ENCODE results near the gene CLDN34. TPM values are rescaled to one million over a fixed set of nuclear protein-coding genes. Genes with fewer than 3 reads are reported as not detected.

CLDN34 gene
- total RNA-seq, 1 donor from 2014 or later: not detected

DNA sequence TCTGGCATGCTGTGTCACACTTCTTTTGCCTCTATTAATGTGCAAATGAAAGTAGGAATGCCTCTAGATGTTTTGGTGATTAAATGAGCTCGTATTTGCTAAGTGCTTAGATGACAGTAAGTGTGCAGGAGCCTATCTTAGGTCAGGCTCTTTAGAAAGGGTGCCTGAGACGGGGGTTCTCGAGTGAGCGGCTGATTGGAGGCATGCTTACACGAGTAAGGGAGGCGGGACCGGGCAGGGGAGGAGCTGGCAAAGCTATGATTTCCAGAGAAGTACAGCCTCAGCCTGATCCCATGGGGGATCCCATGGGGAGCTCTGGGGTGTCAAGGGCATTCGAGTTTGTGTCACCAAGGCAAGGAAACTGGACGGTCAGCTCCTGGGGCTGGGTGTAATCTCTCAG is 44.8 kb downstream of the CLDN34 start:
- TF ChIP-seq, protein P1, sequence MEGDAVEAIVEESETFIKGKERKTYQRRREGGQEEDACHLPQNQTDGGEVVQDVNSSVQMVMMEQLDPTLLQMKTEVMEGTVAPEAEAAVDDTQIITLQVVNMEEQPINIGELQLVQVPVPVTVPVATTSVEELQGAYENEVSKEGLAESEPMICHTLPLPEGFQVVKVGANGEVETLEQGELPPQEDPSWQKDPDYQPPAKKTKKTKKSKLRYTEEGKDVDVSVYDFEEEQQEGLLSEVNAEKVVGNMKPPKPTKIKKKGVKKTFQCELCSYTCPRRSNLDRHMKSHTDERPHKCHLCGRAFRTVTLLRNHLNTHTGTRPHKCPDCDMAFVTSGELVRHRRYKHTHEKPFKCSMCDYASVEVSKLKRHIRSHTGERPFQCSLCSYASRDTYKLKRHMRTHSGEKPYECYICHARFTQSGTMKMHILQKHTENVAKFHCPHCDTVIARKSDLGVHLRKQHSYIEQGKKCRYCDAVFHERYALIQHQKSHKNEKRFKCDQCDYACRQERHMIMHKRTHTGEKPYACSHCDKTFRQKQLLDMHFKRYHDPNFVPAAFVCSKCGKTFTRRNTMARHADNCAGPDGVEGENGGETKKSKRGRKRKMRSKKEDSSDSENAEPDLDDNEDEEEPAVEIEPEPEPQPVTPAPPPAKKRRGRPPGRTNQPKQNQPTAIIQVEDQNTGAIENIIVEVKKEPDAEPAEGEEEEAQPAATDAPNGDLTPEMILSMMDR (conservative IDR thresholded peaks at IDR 0.05; ENCODE audit: low read depth, low read length): no peak
- DNase-seq (ENCODE audit: low read depth): no peak
- H3K4me3 ChIP-seq (ENCODE audit: low read depth, low read length): no peak overlapping the region

DNA sequence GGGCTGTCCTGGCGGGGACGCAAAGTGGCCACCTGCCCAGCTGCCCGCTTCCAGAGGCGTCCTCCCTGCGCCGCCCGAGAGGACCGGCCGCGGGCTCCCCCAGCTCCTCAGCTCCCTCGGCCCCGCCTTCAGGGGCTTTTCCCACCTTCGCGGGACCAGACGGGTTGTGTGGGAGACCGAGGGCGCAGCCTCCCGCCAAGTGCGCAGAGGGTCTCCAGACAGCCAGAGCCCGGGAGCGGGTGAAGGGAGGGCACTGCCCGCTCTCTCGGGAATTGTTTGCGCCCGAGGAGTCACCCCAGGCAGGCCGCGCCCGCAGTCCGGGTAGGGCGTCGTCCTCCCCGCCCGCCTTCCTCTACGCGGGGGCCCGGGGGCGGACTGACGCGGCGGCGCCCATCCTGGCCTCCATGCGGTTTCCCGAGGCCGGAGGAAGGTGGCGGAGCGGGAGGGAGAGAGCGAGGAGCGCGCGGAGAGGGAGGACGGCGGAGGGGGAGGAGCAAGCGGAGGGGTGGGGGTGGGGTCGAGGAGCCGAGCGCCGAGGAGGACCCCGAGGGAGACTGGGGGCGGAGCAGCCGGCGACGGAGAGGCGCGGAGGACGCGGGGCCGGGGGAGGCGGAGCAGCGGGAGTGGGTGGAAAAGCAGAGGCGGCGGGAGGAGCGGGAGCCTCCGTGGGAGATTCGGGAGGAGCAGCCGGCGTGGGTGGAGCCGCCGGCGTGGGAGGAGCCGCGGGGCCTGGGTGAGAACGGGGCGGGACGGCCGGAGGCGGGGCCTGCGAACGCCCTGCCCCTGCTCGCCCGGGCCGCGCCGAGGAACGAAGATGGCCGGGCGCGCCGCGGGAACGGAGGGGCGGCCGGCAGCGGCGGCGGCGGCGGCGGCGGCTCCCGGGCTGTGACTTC is 47.5 kb downstream of the CLDN34 start:
- peak overlapping the region; percentile 64 for H3K4me3 ChIP-seq (ENCODE audit: low read depth, low read length)
- no peak for DNase-seq (ENCODE audit: low read depth)
- TF ChIP-seq, protein P1 (conservative IDR thresholded peaks at IDR 0.05; ENCODE audit: low read depth, low read length): no peak

GRCh38 chrX:10015355-10015722 is 48.2 kb downstream of the CLDN34 start:
- TF ChIP-seq, protein P1 (conservative IDR thresholded peaks at IDR 0.05; ENCODE audit: low read depth, low read length): no peak
- DNase-seq (ENCODE audit: low read depth): no peak
- H3K4me3 ChIP-seq (ENCODE audit: low read depth, low read length): peak overlapping the region; percentile 62

DNA sequence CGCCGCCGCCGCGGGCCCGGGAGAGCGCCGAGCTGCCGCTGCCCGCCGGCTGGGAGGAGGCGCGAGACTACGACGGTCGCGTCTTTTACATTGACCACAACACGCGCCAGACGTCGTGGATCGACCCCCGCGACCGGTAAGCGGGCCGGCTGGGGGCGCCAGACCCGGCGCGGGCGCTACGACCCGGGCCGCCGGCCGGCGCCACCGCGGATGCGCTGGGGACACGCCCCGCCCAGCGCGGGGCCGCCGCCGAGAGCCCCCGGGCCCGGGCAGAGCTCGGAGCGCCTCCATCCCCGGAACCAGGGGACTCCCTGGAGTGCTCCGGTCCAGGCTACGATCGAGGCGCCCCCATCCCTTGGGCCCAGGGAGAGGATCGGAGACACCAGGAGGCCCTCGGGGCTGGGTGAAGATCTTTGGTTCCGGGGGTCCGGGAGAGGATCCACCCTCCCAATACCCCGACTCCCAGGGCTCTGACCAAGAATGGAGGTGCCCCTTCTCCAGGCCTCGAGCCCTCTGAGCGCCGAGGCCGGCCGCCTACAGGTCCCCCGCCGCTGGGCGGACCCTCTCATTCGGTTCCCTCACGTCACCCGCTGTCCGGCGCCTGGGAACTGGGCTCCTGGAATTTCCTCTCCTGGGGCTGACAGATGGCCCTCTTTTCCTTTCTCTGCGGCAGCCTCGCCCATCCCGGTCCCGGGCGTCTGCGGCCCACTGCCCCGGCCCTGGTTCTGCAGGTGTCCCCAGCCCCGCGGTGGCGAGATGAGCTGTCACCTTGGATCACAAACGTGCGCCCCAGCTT is 48.8 kb downstream of the CLDN34 start:
- TF ChIP-seq, protein P1 (conservative IDR thresholded peaks at IDR 0.05; ENCODE audit: low read depth, low read length): no peak
- H3K4me3 ChIP-seq (ENCODE audit: low read depth, low read length): peak overlapping the region; percentile 62
- DNase-seq (ENCODE audit: low read depth): no peak

- no peak for DNase-seq (ENCODE audit: low read depth)
- peak overlapping the region; percentile 62 for H3K4me3 ChIP-seq (ENCODE audit: low read depth, low read length)
- TF ChIP-seq, protein P1 (conservative IDR thresholded peaks at IDR 0.05; ENCODE audit: low read depth, low read length): no peak
Observed at GRCh38 chrX:10016519-10017132, 49.5 kb downstream of the CLDN34 start.

- no peak overlapping the region for H3K4me3 ChIP-seq (ENCODE audit: low read depth, low read length)
- TF ChIP-seq, protein P1 (conservative IDR thresholded peaks at IDR 0.05; ENCODE audit: low read depth, low read length): no peak
- DNase-seq (ENCODE audit: low read depth): no peak
Observed at GRCh38 chrX:10017872-10018271, 50.7 kb downstream of the CLDN34 start.

Other genes starting within 250 kb of the CLDN34 start
- 16.6 and 17.4 TPM in 2 replicates for gene GPR143, start 201.5 kb upstream of the CLDN34 start, total RNA-seq
- gene SHROOM2, start 180.9 kb upstream of the CLDN34 start, total RNA-seq: 4.8 and 8.9 TPM in 2 replicates
- 1.2 and 4.4 TPM in 2 replicates for gene CLCN4, start 189.6 kb downstream of the CLDN34 start, total RNA-seq